IMR-90 (cell line): ENCODE measurements around the gene DLX2. TPM values are rescaled to one million over a fixed set of nuclear protein-coding genes. Genes with fewer than 3 reads are reported as not detected.
"Not testable (repeated sequence)": the region's sequence is repeated elsewhere in the genome, so short reads cannot be mapped to it uniquely, and the experiment has no call there.

Experiments used
- ATAC-seq: fragments of 200-7000 bp; cut with Tn5 transposase; 2 replicates; pipeline ENCODE4 v1.9.1; 2020; ENCODE audit warnings: low read depth, mild to moderate bottlenecking, moderate library complexity
- BruUV-seq: library from RNA; stranded (reverse); fragments of 400-500 nt; replicated peaks from 2 replicates; lab custom pipeline; 2021; lab: Mats Ljungman, UMichigan
- CTCF ChIA-PET: fragments of 300-600 bp; formaldehyde crosslinking; extraction: SDS; loops from one replicate; lab custom pipeline; 2021; ENCODE audit warnings: antibody characterized with exemption; lab: Yijun Ruan, JAX
- POLR2A ChIA-PET: fragments of 300-600 bp; sonication (Branson Sonifier 250); formaldehyde crosslinking; loops from one replicate; lab custom pipeline; 2022; ENCODE audit warnings: antibody characterized with exemption; ENCODE audit not compliant: unreplicated experiment; lab: Charles Lee
- DNase-seq: peaks from one replicate; pipeline ENCODE4 v3.0.0; 2013
- H2AFZ ChIP-seq: replicated peaks from 2 replicates; pipeline ENCODE3; 2013; ENCODE audit warnings: low read length, mild to moderate bottlenecking; ENCODE audit not compliant: poor library complexity
- H2AK5ac ChIP-seq: 2 replicates; pipeline ENCODE4 v1.6.1; 2013; ENCODE audit warnings: low read depth, low read length, inconsistent platforms
- H2AK9ac ChIP-seq: replicated peaks from 2 replicates; pipeline ENCODE3; 2013; ENCODE audit warnings: mild to moderate bottlenecking, low read depth, low read length, moderate library complexity; ENCODE audit not compliant: poor library complexity
- H2BK120ac ChIP-seq: 2 replicates; pipeline ENCODE4 v1.6.1; 2013; ENCODE audit warnings: low read depth, low read length, inconsistent platforms
- H2BK15ac ChIP-seq: 3 replicates; pipeline ENCODE4 v1.6.1; 2013; ENCODE audit warnings: low read depth, low read length, inconsistent platforms
- H2BK20ac ChIP-seq: 2 replicates; pipeline ENCODE4 v1.6.1; 2013; ENCODE audit warnings: low read depth, mild to moderate bottlenecking, inconsistent platforms, low read length, moderate library complexity
- H2BK5ac ChIP-seq: 2 replicates; pipeline ENCODE4 v1.6.1; 2013; ENCODE audit warnings: mild to moderate bottlenecking, low read depth, low read length, inconsistent platforms; ENCODE audit not compliant: poor library complexity, severe bottlenecking
- H3K14ac ChIP-seq: replicated peaks from 2 replicates; pipeline ENCODE4 v1.6.1; 2013; ENCODE audit warnings: low read depth, low read length, inconsistent platforms
- H3K18ac ChIP-seq: 2 replicates; pipeline ENCODE4 v1.6.1; 2013; ENCODE audit warnings: low read depth, low read length, control low read depth
- H3K23ac ChIP-seq: 2 replicates; pipeline ENCODE4 v1.6.1; 2013; ENCODE audit warnings: low read depth, low read length, inconsistent platforms
- H3K27ac ChIP-seq: 2 replicates; pipeline ENCODE4 v1.5.1; 2013; ENCODE audit warnings: mild to moderate bottlenecking, control low read depth, low read length; ENCODE audit not compliant: insufficient read depth
- H3K27me3 ChIP-seq: 2 replicates; pipeline ENCODE4 v1.6.1; 2013; ENCODE audit warnings: low read length; ENCODE audit not compliant: control insufficient read depth, insufficient read depth
- H3K36me3 ChIP-seq: 2 replicates; pipeline ENCODE4 v1.6.1; 2013; ENCODE audit warnings: low read length, mixed read lengths; ENCODE audit not compliant: control insufficient read depth, insufficient read depth
- H3K4ac ChIP-seq: 2 replicates; pipeline ENCODE4 v1.6.1; 2013; ENCODE audit warnings: low read depth, low read length, inconsistent platforms
- H3K4me1 ChIP-seq: 2 replicates; pipeline ENCODE4 v1.6.1; 2013; ENCODE audit warnings: low read length, mixed read lengths; ENCODE audit not compliant: control insufficient read depth, insufficient read depth
- H3K4me2 ChIP-seq: 2 replicates; pipeline ENCODE4 v1.6.1; 2013; ENCODE audit warnings: low read depth, mild to moderate bottlenecking, control low read depth, low read length, moderate library complexity
- H3K4me3 ChIP-seq: 2 replicates; pipeline ENCODE4 v1.5.1; 2013; ENCODE audit warnings: low read depth, mild to moderate bottlenecking, control low read depth, low read length, moderate library complexity; ENCODE audit not compliant: insufficient read depth
- H3K56ac ChIP-seq: 2 replicates; pipeline ENCODE4 v1.6.1; 2013; ENCODE audit warnings: low read length, inconsistent platforms; ENCODE audit not compliant: insufficient read depth; ENCODE audit errors: extremely low read depth
- H3K79me1 ChIP-seq, 2 experiments: 2 replicates each; pipeline ENCODE4 v1.6.1; 2013; ENCODE audit warnings: low read length in 2 of 2, inconsistent platforms in 1 of 2, low read depth in 1 of 2
- H3K9ac ChIP-seq: 2 replicates; pipeline ENCODE4 v1.6.1; 2013; ENCODE audit warnings: low read depth, low read length, control low read depth
- H3K9me1 ChIP-seq: 2 replicates; pipeline ENCODE4 v1.6.1; 2013; ENCODE audit warnings: low read length, inconsistent platforms; ENCODE audit not compliant: insufficient read depth
- H3K9me3 ChIP-seq: 2 replicates; pipeline ENCODE4 v1.6.1; 2013; ENCODE audit warnings: low read length; ENCODE audit not compliant: control insufficient read depth, insufficient read depth
- H4K20me1 ChIP-seq: 2 replicates; pipeline ENCODE4 v1.6.1; 2013; ENCODE audit warnings: low read length, inconsistent platforms; ENCODE audit not compliant: insufficient read depth
- H4K5ac ChIP-seq: 2 replicates; pipeline ENCODE4 v1.6.1; 2013; ENCODE audit warnings: mild to moderate bottlenecking, low read depth, low read length, control low read depth
- H4K8ac ChIP-seq, 2 experiments: 2 replicates each; pipeline ENCODE4 v1.6.1; 2013; ENCODE audit warnings: low read depth in 2 of 2, low read length in 2 of 2, control low read depth in 1 of 2, inconsistent platforms in 1 of 2
- H4K91ac ChIP-seq: 2 replicates; pipeline ENCODE4 v1.6.1; 2013; ENCODE audit warnings: low read depth, low read length, inconsistent platforms; ENCODE audit not compliant: insufficient read depth
- WGBS, 2 experiments: methylation state at CpG; one replicate each; pipeline versions ENCODE4 v1.1.5 to v1.1.7; 2013; ENCODE audit warnings: missing lambda C conversion rate in 2 of 2; ENCODE audit not compliant: insufficient read length in 1 of 2; ENCODE audit errors: extremely low coverage in 2 of 2; 5-methylcytosine and 5-hydroxymethylcytosine counted together
- dilution Hi-C: fragments of 300-500 bp; cut with HindIII; formaldehyde crosslinking; loops from one replicate; pipeline ENCODE4 v1.14.3; 2018; ENCODE audit warnings: low sequenced_read_pairs; ENCODE audit not compliant: unreplicated experiment
- in situ Hi-C: fragments of 300-500 bp; cut with MboI; formaldehyde crosslinking; loops from 3 replicates; pipeline ENCODE4 v1.14.3; 2019; ENCODE audit warnings: low sequenced_read_pairs, inconsistent platforms, mixed read lengths
- intact Hi-C: fragments of 100-400 bp; cut with micrococcal nuclease; formaldehyde crosslinking; loops from 2 replicates; pipeline ENCODE4 v1.10.0; 2022
- polyA plus RNA-seq, 3 experiments: library from polyadenylated mRNA; depleted of rRNA; stranded (reverse); fragments of >200 nt; gene quantifications; 2 replicates each; pipeline ENCODE4 v1.2.3, GENCODE V29; 2012; ENCODE audit warnings: low replicate concordance in 1 of 3
- total RNA-seq: library from RNA; depleted of rRNA; stranded (reverse); fragments of >200 nt; gene quantifications from 2 replicates; pipeline ENCODE4 v1.2.3, GENCODE V29; 2012

DLX2 gene
- total and polyA plus RNA-seq, 2 of the 4 experiments (the other 2 are of a cell fraction), result 0.38 TPM; not detected in 1

GRCh38 chr2:172114176-172114575 is 11.5 kb upstream of the DLX2 start:
- WGBS, 2 experiments, result no CpG with 5 or more reads among the region's 6 CpGs
- H3K27ac ChIP-seq, H2AK9ac ChIP-seq, H3K4me2 ChIP-seq, H3K9ac ChIP-seq, H3K56ac ChIP-seq, H2BK120ac ChIP-seq, H2AK5ac ChIP-seq, H3K4me3 ChIP-seq, H3K36me3 ChIP-seq, BruUV-seq, DNase-seq, H4K20me1 ChIP-seq, H3K4ac ChIP-seq, H2BK15ac ChIP-seq, H3K4me1 ChIP-seq, H2AFZ ChIP-seq, H3K9me1 ChIP-seq, H3K18ac ChIP-seq, H3K27me3 ChIP-seq, H3K14ac ChIP-seq, H3K23ac ChIP-seq, intact Hi-C loops, H2BK5ac ChIP-seq, in situ Hi-C loops, H2BK20ac ChIP-seq, H4K5ac ChIP-seq, H3K79me1 ChIP-seq, H4K8ac ChIP-seq, POLR2A ChIA-PET, H3K9me3 ChIP-seq, ATAC-seq, H4K91ac ChIP-seq, dilution Hi-C loops: not testable (repeated sequence)
- CTCF ChIA-PET, result interaction anchor here (1.4 to 1.7 kb wide), 2 partner anchors 13 to 410 kb away, joined by 5 to 7 read pairs; no protein-coding TSS in a partner anchor
